ENCODE results near the gene DSCAML1. TPM values are rescaled to one million over a fixed set of nuclear protein-coding genes. Genes with fewer than 3 reads are reported as not detected.

Gene DSCAML1
- total RNA-seq (2021) = 0.15 and 0.42 TPM in 2 replicates
- long read RNA-seq, partial matches to known transcripts = 0 of 1 reads
- long read RNA-seq, other reads (novel, unspliced or antisense) = 1 of 1 reads

- no peaks in the 10 kb centered on the region for H3K79me2 ChIP-seq (ENCODE audit: insufficient read depth, low read length)
- no peak within 1 kb of the TSS for H3K18ac ChIP-seq (ENCODE audit: insufficient read length, low read depth, low read length)
- H4K8ac ChIP-seq (replicated peaks; ENCODE audit: insufficient read length, low read depth, low read length) = no peak within 1 kb of the TSS
- no peaks in the 10 kb centered on the region for H3K79me1 ChIP-seq (ENCODE audit: insufficient read depth, low read depth, low read length, poor library complexity, severe bottlenecking)
- peaks cover 2% of the 10 kb centered on the region for H4K20me1 ChIP-seq (ENCODE audit: control insufficient read depth, insufficient read depth, insufficient read length)
- H2AFZ ChIP-seq (ENCODE audit: low read length) = no peak within 1 kb of the TSS
- peaks cover 89% of the 10 kb centered on the region for H3K27me3 Mint-ChIP-seq (ENCODE audit: low read depth)
- no peaks in the 10 kb centered on the region for H3K9me3 Mint-ChIP-seq
- no peak within 1 kb of the TSS for H4K5ac ChIP-seq (ENCODE audit: insufficient read length, low read depth, low read length)
- peak within 1 kb of the TSS; percentile 61 to 82 for H3K4me3 Mint-ChIP-seq
- DNase-seq = no peak
- H3K9ac ChIP-seq (ENCODE audit: extremely low read depth, insufficient read length, low read length) = no peak within 1 kb of the TSS
- H3K56ac ChIP-seq (ENCODE audit: insufficient read length, low read depth, low read length) = no peak within 1 kb of the TSS
- no peak within 1 kb of the TSS for H2BK120ac ChIP-seq (ENCODE audit: low read depth, low read length, poor library complexity, severe bottlenecking)
- H3K4me1 Mint-ChIP-seq = peaks cover 12 to 27% of the 10 kb centered on the region in 2 experiments
- no peak within 1 kb of the TSS for H3K4ac ChIP-seq (ENCODE audit: low read depth, low read length)
- peaks cover 21% of the 10 kb centered on the region for H3K23me2 ChIP-seq (ENCODE audit: insufficient read length, low read depth, low read length, poor library complexity, severe bottlenecking)
- no peak within 1 kb of the TSS for H2AK5ac ChIP-seq (ENCODE audit: insufficient read length, low read length)
- no peak for TF ChIP-seq CTCF (conservative IDR thresholded peaks at IDR 0.05)
- peaks cover 30% of the 10 kb centered on the region for H3K27me3 ChIP-seq (ENCODE audit: insufficient read depth, low read length)
- no peak within 1 kb of the TSS for H3K23ac ChIP-seq (ENCODE audit: insufficient read length, low read depth, low read length)
- no peak within 1 kb of the TSS; the same call in 1 of the 2 replicates for H2BK15ac ChIP-seq (ENCODE audit: low read depth, low read length)
- no peak within 1 kb of the TSS for H3T11ph ChIP-seq (ENCODE audit: low read length)
- H2BK12ac ChIP-seq (ENCODE audit: insufficient read length, low read depth, low read length) = no peak within 1 kb of the TSS
- H3K36me3 Mint-ChIP-seq (ENCODE audit: insufficient read depth in 1 of 3, low read depth in 3 of 3) = no peaks in the 10 kb centered on the region
- H3K14ac ChIP-seq (ENCODE audit: insufficient read depth, low read length) = peak within 1 kb of the TSS; percentile 3; the same call in 1 of the 2 replicates
- H3K4me1 ChIP-seq (ENCODE audit: insufficient read depth, low read length) = no peaks in the 10 kb centered on the region
- WGBS (ENCODE audit: extremely low coverage, insufficient read length, low lambda C conversion rate) = no CpG with 5 or more reads among the region's 66 CpGs
- no peak within 1 kb of the TSS; a peak in 1 of 7 replicates for H3K27ac Mint-ChIP-seq
- H4K91ac ChIP-seq (ENCODE audit: insufficient read length, low read depth, low read length) = no peak within 1 kb of the TSS
- H2BK20ac ChIP-seq (ENCODE audit: low read depth, low read length, poor library complexity, severe bottlenecking) = no peak within 1 kb of the TSS
- H3K27ac ChIP-seq (ENCODE audit: insufficient read length, low read depth, low read length) = no peak within 1 kb of the TSS
- peak within 1 kb of the TSS; percentile 80 for H3K4me2 ChIP-seq (ENCODE audit: insufficient read depth, insufficient read length, low read length)
- H3K9me3 ChIP-seq (ENCODE audit: control insufficient read depth, low read depth, low read length) = no peaks in the 10 kb centered on the region
- no peak within 1 kb of the TSS for H2BK5ac ChIP-seq (ENCODE audit: insufficient read length, low read length)
Observed at GRCh38 chr11:117796872-117797529, at the start of gene DSCAML1. Gene DSCAML1 (minus strand): TSS chr11:117797216. CDS start chr11:117797079, 137 bp downstream.

Data from H9 (cell line).